Nephron progenitor cell (in vitro differentiated cells): ENCODE results near the gene JAG1.

Source experiments
- DNase-seq: peaks from one replicate; pipeline ENCODE4 v3.0.0; 2021
- H3K27ac Mint-ChIP-seq: 2 replicates; pipeline ENCODE4 v1.8.0; 2021; ENCODE audit warnings: mild to moderate bottlenecking, moderate library complexity, mixed read lengths
- H3K27me3 Mint-ChIP-seq: 2 replicates; pipeline ENCODE4 v1.8.0; 2021; ENCODE audit warnings: mild to moderate bottlenecking, low read depth, mixed read lengths; ENCODE audit not compliant: poor library complexity
- H3K36me3 Mint-ChIP-seq: 2 replicates; pipeline ENCODE4 v1.8.0; 2021; ENCODE audit warnings: low read depth, mixed read lengths
- H3K4me1 Mint-ChIP-seq: 2 replicates; pipeline ENCODE4 v1.8.0; 2021; ENCODE audit warnings: mixed read lengths
- H3K4me3 Mint-ChIP-seq: 2 replicates; pipeline ENCODE4 v1.8.0; 2021; ENCODE audit warnings: mild to moderate bottlenecking, moderate library complexity, mixed read lengths
- H3K9me3 Mint-ChIP-seq: 2 replicates; pipeline ENCODE4 v1.8.0; 2021; ENCODE audit warnings: mild to moderate bottlenecking, moderate library complexity, mixed read lengths
- TF ChIP-seq, protein P1 (sequence below): fragments of 200-600 bp; sonication (generic); IDR thresholded peaks from 2 replicates; pipeline ENCODE4 v1.5.0; 2021; ENCODE audit warnings: antibody characterized with exemption

Gene JAG1

DNA sequence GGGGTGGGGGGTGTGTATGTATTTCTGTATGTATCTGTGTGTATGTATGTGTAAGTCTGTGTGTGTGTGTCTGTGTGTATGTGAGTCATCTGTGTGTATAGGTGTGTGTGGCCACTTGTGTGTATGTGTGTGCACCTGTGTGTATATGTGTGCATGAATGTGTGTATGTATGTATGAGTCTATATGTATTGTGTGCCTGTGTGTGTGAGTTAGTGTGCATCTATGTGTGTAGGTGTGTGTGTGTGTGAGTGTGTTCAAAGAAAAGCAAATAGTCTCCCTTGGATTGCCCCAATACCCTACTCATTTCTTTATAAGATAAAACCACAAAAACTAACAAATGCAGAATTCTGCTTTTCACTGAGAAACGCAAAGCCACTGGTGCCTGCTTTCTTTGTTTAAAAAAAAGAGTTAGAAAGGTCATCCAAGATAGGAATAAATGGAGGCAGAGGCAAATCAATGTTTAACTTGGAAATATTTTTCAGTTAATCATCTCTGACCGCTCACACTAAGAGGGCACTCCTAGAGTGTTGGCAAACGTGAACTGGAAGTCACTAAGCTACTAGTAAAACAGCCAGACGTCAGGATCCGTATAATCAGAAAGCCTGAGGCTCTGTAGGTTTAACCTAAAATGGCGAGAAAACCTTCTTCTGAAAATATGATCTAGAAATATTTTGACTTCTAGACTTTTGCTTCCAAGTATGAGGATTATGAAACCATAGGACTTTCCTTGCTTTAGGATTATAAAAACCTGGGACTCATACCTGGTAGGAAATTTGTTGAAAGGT, 37.4 kb upstream of the JAG1 start:
- H3K36me3 Mint-ChIP-seq = no peaks in the 10 kb centered on the region
- no peak for DNase-seq
- no peaks in the 10 kb centered on the region for H3K9me3 Mint-ChIP-seq
- no peaks in the 10 kb centered on the region for H3K27me3 Mint-ChIP-seq
- peaks cover 22% of the 10 kb centered on the region for H3K4me1 Mint-ChIP-seq
- peak overlapping the region; percentile 0 for H3K27ac Mint-ChIP-seq
- TF ChIP-seq, protein P1, sequence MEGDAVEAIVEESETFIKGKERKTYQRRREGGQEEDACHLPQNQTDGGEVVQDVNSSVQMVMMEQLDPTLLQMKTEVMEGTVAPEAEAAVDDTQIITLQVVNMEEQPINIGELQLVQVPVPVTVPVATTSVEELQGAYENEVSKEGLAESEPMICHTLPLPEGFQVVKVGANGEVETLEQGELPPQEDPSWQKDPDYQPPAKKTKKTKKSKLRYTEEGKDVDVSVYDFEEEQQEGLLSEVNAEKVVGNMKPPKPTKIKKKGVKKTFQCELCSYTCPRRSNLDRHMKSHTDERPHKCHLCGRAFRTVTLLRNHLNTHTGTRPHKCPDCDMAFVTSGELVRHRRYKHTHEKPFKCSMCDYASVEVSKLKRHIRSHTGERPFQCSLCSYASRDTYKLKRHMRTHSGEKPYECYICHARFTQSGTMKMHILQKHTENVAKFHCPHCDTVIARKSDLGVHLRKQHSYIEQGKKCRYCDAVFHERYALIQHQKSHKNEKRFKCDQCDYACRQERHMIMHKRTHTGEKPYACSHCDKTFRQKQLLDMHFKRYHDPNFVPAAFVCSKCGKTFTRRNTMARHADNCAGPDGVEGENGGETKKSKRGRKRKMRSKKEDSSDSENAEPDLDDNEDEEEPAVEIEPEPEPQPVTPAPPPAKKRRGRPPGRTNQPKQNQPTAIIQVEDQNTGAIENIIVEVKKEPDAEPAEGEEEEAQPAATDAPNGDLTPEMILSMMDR = no peak
- no peak overlapping the region for H3K4me3 Mint-ChIP-seq

DNA sequence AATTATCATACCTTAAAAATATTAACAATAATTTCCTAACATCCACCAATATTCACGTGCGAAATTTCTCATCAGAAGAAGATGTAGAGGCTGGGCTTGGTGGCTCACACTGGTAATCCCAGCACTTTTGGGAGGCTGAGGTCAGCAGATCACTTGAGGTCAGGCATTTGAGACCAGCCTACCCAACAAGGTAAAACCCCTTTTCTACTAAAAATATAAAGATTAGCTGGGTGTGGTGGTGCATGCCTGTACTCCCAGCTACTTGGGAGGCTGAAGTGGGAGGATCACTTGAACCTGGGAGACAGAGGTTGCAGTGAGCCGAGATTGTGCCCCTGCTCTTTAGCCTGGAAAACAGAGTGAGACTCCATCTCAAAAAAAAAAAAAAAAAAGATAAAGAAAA, 36.1 kb upstream of the JAG1 start:
- TF ChIP-seq, protein P1 = no peak
- Mint-ChIP-seq H3K27ac (no peak overlapping the region), H3K27me3 (no peaks in the 10 kb centered on the region), H3K36me3 (no peaks in the 10 kb centered on the region), H3K4me1 (peaks cover 17% of the 10 kb centered on the region), H3K4me3 (no peak overlapping the region), H3K9me3 (no peaks in the 10 kb centered on the region)
- DNase-seq = no peak

DNA sequence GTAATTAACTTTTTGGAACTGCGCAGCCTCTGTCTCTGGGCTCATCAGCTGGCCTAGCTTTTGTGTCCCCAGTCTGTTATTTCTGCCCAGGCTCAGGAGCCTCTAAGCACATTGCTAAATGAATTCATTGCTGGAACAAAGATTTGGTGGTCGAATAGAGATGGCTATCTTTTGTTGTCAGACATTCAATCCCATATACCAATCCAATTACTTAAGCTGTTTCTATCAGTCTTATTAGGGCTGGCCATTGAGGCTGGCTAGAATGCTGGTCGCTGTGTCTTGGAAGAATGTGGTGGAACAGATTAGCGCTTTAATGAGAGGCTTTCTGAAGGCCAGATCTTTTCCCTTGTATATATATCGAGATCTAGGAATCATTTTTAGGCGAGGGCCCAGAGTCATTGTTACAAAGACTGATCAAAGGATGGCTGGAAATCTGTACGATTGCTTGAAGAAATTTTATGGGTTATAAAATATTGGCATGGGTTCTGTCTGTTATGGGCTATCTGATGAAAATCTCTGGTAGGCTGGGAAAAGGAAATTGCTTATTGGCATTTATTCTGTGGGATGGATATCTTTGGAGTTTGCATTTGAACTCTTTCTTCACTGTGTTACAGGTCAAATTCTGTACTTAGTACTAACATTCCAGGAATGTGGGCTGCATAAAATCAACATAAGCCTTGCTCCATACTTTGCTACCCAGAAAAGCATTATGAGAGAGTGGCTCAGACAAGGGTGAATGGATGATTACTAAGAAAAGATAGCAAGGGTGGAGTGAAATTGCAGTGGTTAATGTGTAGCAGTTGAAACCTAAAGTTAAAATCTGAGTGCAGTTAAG, 34.8 kb upstream of the JAG1 start:
- H3K9me3 Mint-ChIP-seq = peaks cover 9% of the 10 kb centered on the region
- no peak overlapping the region for H3K27ac Mint-ChIP-seq
- no peak for DNase-seq
- TF ChIP-seq, protein P1 = no peak
- peaks cover 6% of the 10 kb centered on the region for H3K4me1 Mint-ChIP-seq
- H3K36me3 Mint-ChIP-seq = no peaks in the 10 kb centered on the region
- no peak overlapping the region for H3K4me3 Mint-ChIP-seq
- H3K27me3 Mint-ChIP-seq = no peaks in the 10 kb centered on the region

GRCh38 chr20:10707791-10708190, 34.0 kb upstream of the JAG1 start:
- no peak for DNase-seq
- TF ChIP-seq, protein P1 = no peak
- Mint-ChIP-seq H3K4me3 (no peak overlapping the region), H3K36me3 (peaks cover 4% of the 10 kb centered on the region), H3K27me3 (no peaks in the 10 kb centered on the region), H3K9me3 (peaks cover 17% of the 10 kb centered on the region), H3K4me1 (no peaks in the 10 kb centered on the region), H3K27ac (no peak overlapping the region)

DNA sequence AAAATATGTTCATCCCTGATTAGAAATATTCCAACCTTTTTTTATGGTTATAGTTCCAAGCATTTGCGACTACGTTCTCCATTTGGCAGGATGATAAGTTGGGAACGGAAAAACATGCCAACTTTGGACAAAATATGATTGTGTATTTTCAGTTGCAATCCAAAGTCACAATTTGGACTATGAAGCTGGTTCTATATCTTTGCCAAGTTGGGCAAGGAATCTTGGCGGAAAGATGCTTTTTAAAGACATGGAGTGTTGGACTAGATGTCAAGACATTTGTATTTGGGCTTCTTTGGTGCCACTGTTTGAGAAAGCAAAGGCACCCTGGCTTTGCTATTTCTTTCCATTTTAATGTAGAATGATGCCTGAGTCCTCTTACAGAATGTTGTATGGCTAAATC, 33.3 kb upstream of the JAG1 start:
- no peaks in the 10 kb centered on the region for H3K27me3 Mint-ChIP-seq
- H3K9me3 Mint-ChIP-seq = peaks cover 18% of the 10 kb centered on the region
- H3K4me1 Mint-ChIP-seq = no peaks in the 10 kb centered on the region
- H3K4me3 Mint-ChIP-seq = no peak overlapping the region
- TF ChIP-seq, protein P1 = no peak
- DNase-seq = no peak
- H3K27ac Mint-ChIP-seq = no peak overlapping the region
- H3K36me3 Mint-ChIP-seq = peaks cover 5% of the 10 kb centered on the region
